Muscle of arm (tissue), 12 donors: ENCODE results near the gene RAB25. TPM values are rescaled to one million over a fixed set of nuclear protein-coding genes. Genes with fewer than 3 reads are reported as not detected.
A peak's percentile ranks its signal among the peaks of the same experiment; 100 is the strongest.

ENCODE experiments used
- DNase-seq: peaks from one replicate; pipeline ENCODE4 v3.0.0-alpha.2; 2013
- polyA plus RNA-seq, 12 donors: library from polyadenylated mRNA; unstranded; fragments of 120-200 nt; gene quantifications; one replicate each; pipeline ENCODE4 v1.2.1, GENCODE V29; 2013; ENCODE audit not compliant: insufficient read length in 12 of 12

Gene RAB25
- polyA plus RNA-seq, 12 donors = 0.18 to 39.5 (median 0.65) TPM; not detected in 1

DNA sequence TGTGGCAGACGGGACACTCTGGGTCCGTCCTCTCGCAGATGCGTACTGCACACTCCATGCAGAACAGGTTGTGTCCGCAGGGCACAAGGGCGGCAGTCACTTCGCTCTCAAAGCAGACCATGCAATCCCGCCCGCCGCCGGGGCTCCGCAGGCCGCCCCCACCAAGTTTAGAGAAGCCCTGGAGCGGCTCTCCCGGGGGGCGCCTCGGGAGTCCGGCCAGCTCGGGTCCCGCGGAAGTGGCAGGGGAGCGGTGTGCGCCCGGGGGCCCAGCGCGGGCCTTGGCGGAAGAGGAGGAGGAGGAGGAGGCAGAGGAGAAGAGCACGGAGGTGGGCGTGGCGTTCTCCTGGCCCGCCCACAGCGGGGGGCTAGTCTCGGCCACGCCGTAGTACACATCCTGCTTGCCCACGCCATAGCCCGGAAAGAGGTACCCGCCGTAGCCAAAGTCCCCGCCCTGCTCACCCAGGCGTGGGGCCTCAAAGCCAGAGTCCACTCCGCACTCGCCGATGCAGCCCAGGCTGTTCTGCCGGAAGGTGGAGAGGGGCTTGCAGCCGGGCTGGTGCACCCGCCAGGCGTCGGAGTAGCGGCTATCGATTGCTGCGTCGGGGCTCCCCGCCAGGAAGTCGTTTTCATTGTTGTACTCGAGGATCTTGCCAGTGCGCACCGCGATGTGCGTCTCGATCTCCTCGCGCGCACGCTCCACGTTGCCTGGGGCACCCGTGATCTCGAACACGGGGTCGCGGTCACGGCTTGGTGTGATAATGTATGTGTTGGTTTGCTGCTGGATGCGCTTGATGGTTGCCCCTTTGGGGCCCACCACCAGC lies 15.9 kb downstream of the RAB25 start:
- DNase-seq = no peak

- no peak for DNase-seq
These were observed 16.4 kb downstream of the RAB25 start for GRCh38 chr1:156077430-156077760.

- no peak for DNase-seq
These were observed 17.8 kb downstream of the RAB25 start for GRCh38 chr1:156078728-156079127.

GRCh38 chr1:156079762-156080161 lies 18.8 kb downstream of the RAB25 start:
- no peak for DNase-seq

GRCh38 chr1:156080241-156080862 lies 19.4 kb downstream of the RAB25 start:
- DNase-seq = no peak

DNA sequence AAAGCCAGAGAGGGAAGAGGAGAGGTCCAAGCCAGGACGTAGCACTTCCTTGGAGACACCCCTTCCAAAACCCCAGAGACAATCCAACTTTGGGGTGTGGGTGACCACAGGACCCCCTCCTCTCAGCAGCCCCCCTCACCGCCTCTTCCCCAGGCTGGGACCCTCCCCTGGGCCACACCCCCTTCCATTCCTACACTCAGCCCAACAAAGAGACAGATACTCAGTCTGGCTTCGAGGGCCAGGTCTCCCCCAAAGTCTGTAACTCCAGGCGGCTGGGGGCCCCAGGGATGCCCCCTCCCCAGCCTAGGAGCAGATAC lies 19.9 kb downstream of the RAB25 start:
- no peak for DNase-seq

DNA sequence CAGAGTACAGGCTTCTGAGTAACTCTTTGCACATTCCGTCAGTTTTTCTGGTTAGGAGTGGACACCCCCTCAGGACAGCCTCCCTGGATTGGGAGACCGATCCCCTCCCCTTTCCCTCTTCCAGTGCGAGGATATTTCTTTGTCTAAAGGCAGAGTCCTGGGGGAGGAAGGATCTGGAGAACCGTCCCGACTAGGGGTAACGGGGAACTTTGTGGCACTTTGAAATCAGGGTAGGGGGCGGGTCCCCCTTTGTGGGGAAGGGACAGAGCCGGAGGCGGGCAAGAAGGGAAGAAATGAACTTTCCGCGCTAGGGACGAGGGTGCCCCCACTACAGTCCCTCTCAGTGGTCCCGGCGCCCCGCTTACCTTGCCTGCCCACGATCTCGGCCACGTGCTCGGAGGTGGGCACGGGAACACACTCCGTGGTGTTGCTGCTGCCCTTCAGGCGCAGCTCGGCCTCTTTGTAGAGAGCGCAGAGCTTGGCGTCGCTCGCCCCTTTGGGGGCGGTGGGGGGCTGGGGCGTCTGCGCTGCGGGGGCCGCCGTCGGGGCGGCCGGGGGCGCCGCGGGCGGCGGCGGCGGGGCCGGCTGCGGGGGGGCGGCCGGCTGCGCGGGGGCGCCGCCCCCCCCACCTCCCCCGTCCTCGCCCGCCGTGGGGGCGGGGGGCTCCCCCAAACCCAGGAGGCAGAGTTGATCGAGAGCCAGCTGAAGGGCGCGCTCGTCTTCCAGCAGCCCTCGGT lies 20.4 kb downstream of the RAB25 start:
- no peak for DNase-seq

GRCh38 chr1:156081917-156082308 lies 21.0 kb downstream of the RAB25 start:
- DNase-seq = no peak

DNA sequence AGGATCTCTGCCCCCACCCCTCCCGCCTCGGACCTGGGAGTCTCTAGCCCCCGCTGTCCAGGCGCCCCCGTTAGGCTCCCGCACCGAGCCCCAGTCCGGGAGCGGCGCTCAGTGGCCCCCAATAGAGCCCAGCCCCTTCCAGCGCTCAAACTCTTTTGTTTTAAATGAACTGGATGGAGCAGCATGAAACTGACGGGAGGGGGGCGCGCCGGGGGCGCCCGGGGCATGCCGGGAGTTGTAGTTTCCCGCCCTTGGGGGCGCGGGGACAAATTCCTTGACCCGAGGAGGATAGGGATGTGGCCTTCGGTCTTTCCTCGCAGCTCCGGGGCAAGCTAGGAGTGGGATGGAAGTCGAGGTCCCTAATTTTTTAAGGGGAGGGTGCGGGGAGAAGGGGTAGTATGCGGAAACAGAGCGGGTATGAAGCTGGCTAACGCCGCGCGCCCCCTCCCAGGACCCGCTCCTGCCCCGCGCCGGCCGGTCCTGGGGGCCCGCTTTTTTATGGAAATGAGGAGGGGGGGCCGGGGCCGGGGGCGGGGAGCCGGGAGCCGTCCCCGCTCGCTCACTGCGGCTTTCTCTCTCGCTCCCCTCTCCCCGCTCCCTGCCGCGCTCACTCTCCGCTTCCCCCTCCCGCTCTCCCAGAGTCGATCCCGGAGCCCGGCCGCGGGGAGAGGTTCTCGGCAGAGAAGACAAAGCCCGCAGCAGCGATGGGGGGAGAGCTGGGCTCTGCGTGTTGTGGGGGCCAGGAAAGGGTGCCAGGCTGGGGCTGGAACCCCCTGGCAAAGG lies 21.5 kb downstream of the RAB25 start, which contains the start of gene MEX3A:
Gene MEX3A, minus strand, starts transcription at position 157 of the 783 bp plus-strand sequence. CDS start 467 bp downstream, outside the sequence.
- peak; percentile 92 for DNase-seq

DNA sequence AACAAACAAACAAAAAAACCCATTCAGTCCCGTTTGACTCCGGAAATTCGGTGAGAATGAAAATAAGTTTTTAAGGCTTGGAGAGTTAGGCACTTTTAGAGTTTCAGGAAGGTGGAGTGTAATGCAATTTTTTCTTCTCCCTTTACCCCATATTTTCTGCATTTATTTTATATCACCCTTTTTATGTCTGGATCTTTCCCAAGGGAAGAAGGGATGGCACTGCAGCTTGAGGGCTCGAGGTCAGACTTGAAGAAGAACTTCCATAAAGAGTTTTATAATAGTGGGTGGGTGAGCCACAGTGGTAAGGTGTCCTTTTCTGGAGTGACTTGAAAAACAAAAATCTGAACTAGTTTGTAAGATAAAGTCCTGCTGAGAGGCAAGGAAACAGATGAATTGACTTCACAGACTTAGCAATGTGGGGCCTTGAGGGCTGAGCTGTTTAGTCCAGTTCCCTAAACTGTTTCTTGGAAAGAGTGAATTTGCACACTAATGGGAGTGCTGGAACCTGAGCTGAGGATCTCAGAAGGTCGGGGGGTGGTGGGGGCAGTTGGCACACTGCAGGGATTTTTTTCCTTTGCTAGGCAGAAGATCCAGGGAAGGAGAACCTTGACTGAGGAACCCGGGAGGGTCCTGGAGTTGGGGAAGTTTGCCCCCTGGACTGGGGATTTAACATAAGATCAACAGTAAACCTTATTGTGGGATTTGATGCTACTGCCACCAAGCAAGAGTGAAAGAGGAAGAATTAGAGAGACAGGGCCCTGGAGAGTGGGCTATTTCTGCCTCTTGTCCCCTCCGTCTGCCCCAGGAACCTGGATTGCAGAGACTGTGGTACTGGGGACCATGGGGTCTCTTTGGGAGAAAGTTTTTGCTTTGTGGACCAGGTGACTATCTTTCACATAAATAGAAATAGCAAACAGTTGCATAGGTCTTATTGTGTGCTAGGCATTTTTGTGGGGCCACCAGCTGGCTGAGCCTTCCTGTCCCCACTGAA lies 23.1 kb downstream of the RAB25 start:
- DNase-seq = no peak

DNA sequence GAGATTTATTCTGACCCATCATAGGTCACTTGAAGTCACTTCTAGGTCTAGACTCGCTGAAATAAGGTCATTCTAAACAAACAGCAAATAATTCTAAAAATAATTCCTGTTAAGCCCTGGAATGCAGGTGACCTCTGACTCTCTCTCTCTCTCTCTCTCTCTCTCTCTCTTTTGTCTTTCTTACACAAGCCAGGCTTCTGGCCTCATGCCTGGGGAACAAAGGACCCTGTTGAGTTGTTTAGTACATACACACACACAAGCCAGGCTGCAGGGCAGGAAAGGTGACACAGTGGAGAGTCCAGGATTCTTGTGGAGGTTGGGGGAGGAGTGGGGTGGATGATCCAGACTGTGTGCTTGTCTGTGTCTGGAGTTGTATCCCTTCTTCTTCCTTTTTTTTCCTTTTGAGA lies 25.3 kb downstream of the RAB25 start:
- DNase-seq = no peak

GRCh38 chr1:156089704-156090103 lies 28.7 kb downstream of the RAB25 start:
- DNase-seq = no peak

DNA sequence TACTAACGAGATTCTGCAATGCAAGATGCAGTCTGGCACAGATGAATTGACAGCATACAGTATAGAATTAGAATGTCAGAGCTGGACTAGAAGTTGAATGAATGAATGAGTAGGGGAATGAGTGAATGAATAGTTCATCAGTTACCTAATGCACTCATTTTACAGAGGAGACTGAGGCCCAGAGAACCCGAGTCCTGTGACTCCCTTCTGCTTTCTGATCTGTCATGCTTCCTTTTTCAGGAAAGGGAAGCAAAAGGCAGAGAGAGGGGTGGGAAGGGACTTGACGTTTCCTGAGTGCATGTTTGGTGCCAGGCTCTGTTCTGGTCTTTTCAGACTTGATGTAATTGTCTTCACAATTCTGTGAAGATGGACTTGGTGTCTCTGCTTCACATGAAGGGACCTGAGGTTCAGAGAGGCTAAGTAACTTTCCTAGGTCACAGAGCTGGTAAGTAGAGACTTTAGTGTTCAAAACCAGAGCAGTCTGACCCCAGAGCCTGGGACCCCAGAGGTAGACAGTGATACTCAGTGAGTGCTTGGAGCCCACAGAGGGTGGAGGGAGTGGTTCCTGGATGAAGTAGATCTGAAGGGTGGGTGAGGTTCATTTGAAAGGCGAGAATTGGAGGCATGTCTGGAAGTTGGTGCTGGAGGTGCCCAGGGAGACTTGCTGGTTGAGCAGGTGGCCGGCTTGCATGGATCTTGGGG lies 29.3 kb downstream of the RAB25 start:
- no peak for DNase-seq

GRCh38 chr1:156090840-156091188 lies 29.9 kb downstream of the RAB25 start:
- DNase-seq = peak; percentile 85

GRCh38 chr1:156091610-156092009 lies 30.6 kb downstream of the RAB25 start:
- DNase-seq = no peak

DNA sequence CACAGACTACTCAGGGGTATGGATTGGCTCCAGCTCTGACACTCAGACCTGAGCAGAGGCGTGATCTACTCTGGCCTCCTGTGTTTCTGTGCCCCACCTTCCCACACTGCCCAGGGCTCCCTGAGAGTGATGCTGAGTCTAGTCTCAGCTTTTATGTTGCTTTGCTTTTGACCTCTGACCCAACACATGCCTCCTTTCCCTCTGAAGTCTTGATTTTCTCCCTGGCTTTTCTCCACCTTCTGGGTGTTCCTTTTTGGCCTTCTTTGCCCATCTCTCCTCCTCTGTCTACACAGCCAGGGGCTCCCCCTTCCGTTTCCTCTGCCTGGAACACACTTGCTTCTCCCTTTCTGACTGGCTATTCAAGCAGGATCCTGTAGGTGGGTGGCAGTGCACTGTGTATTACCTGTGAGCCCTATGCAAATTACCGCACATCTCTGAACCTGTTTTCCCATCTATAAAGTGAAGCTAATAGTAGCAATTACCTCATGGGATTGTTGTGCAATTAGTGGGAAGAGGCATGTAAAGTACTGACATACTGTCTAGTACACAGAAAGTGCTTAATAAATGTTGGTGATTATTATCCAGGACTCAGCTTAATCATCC lies 35.0 kb downstream of the RAB25 start:
- no peak for DNase-seq

DNA sequence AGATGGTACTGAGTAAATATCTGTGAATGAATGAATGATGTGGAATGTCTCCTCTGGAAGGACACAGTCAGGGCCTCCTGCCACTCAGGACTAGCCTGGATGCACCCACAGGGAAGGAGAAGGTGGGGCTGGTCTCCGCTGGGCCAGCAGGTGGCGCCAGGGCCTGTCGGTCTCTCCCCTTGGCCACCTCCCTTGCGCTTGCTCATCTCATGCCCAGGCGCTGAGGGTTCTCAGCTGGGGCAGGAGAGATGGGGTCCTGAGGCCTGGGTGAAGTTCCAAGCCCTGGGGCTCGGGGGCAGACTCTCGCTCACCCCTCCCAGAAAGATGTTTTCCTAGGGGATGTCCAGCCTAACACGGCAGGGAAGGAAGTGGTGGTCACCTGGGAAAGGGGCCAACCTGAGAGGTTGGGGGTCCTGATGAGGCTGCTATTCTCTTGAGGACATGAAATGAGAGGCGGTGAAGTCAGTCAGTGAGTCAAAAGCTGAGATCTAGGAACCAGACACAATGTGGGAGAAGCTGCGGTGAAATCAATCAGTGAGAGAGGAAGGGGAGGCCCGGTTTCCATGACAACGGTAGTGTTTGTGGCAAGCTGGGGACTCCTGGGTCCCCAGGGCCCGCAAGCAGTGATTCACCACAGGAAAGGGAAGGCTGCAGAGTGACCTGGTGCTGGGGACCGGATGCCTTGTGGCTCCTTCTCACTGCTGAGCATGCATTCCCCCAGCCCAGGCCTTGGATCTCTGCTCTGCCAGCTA lies 35.9 kb downstream of the RAB25 start:
- peak; percentile 87 for DNase-seq

DNA sequence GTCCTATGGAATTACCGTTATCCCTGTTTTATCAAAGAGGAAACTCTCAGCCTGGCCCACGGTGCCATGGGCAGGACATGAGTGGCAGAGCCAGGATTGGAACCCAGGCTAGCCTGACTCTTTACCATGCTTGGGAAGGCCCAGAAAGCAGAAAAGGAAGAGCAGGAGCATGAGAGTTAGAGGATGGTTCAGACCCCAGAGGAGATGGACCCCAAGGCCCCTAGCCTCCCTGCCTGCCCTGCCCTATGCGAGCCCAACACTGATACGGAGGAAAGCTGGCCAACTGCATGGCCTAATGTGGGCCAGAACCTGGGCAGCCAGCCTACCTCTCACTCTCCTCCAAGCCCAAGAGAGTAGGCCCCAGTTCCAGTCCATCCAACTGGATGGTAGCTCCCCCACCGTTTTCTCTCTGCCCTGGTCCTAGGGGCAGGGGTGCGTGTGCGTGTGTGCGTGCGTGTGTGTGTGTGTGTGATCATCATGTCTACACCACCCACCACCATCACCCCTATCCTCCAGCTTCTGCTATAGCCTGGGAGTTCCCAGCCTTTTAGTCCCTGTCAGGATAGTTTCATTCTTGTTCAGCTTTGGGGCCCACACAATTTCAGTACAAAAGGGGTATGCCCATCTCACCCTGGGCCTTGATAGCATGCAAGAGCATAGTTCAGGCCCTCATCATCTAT lies 36.7 kb downstream of the RAB25 start:
- DNase-seq = no peak

- no peak for DNase-seq
These were observed 37.8 kb downstream of the RAB25 start for GRCh38 chr1:156098784-156099183.
